H1 (cell line): ENCODE measurements around the gene ATF7. TPM values are rescaled to one million over a fixed set of nuclear protein-coding genes. Genes with fewer than 3 reads are reported as not detected.

Source experiments
- ASH2L ChIP-seq: fragments of 200-600, 300-600 bp; sonication (generic); IDR thresholded peaks from one replicate; pipeline ENCODE4 v1.7.1; 2017; ENCODE audit warnings: low read length
- ATF2 ChIP-seq: IDR thresholded peaks from 2 replicates; pipeline ENCODE4 v1.6.1; 2012; ENCODE audit warnings: low read length, inconsistent platforms
- CHD1 ChIP-seq: IDR thresholded peaks from 2 replicates; pipeline ENCODE4 v1.6.1; 2012; ENCODE audit warnings: low read depth, low read length, improper control_type of control experiment
- CREB1 ChIP-seq: IDR thresholded peaks from 2 replicates; pipeline ENCODE4 v1.6.1; 2012; ENCODE audit warnings: inconsistent platforms
- HDAC2 ChIP-seq, 2 experiments: fragments of 300-600 bp in 1 of 2; sonication (generic) in 1 of 2; IDR thresholded peaks; 2 replicates each; pipeline ENCODE4 v1.6.1; 2011 to 2012; ENCODE audit warnings: low read depth in 2 of 2, low read length in 2 of 2, mild to moderate bottlenecking in 2 of 2, moderate library complexity in 2 of 2, borderline replicate concordance in 1 of 2, inconsistent platforms in 1 of 2
- JUN ChIP-seq: IDR thresholded peaks from 2 replicates; pipeline ENCODE4 v1.6.1; 2011; ENCODE audit warnings: low read depth, mild to moderate bottlenecking, improper control_type of control experiment, low read length
- KDM4A ChIP-seq: IDR thresholded peaks from one replicate; pipeline ENCODE4 v1.7.1; 2012; ENCODE audit warnings: low read depth, mild to moderate bottlenecking, moderate library complexity, low read length, inconsistent platforms; ENCODE audit not compliant: severe bottlenecking
- SRF ChIP-seq: IDR thresholded peaks from 2 replicates; pipeline ENCODE4 v1.6.1; 2011; ENCODE audit warnings: mild to moderate bottlenecking, low read depth, low read length, moderate library complexity
- polyA plus RNA-seq, 7 experiments: library from polyadenylated mRNA; depleted of rRNA in 3 of 7; stranded (reverse) in 5 of 7; unstranded in 2 of 7; fragments of >200 nt in 5 of 7; fragments of 200-250 nt in 2 of 7; gene quantifications; 1 replicate in 5 of 7; 2 replicates in 1 of 7; 4 replicates in 1 of 7; pipeline versions ENCODE4 v1.2.1 to v1.2.3, GENCODE V29; 2011 to 2013; ENCODE audit warnings: missing spikeins in 2 of 7, mixed read lengths in 2 of 7
- total RNA-seq: library from RNA; stranded (reverse); fragmentation: NEBNext Ultra II Directional; extraction: Animal tissue kit (Norgen Biotek cat#: 25700); gene quantifications from 2 replicates; pipeline ENCODE4 v1.2.1, GENCODE V29; 2021

Gene ATF7
- total and polyA plus RNA-seq, 2 of the 8 experiments (the other 6 are each of a cell fraction or from before 2014, with no cell fraction given), result 10.1 to 16.6 TPM

DNA sequence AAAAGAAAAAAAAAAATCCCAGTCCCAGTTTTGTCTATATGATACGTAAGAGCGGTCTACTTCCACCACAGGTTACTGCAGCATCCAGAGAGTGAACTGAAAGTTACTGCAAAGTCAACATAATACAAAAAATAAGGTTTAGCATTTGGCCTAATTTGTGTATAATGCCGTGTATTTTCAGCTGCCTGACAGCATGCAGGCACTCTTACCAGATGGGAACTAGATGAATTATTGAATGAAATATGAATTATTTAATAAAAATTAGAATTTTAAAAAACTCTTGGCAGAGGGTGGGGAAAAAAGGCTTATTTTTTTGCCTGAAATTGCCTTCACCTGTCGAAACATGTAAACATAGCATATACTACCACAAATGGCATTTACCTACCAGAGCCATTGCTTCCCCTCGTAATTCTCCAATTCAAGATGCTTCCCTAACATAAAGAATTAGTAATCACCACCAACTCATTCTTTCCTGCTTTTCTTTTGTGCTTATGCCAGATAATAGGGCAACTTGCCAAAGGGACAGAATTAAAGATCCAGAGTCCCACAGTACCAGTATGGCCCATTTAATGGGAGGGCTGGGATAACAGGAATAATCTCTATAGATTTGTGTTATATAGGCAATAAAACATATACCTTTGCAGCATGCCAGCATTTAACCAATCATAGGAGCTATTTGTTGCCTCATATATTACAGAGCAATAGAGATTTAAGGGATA, 31.1 kb downstream of the ATF7 start (continued):
- TF ChIP-seq ATF2 (no peak), HDAC2 (IDR thresholded peaks at IDR 0.05; ENCODE audit: borderline replicate concordance in 1 of 2, low read depth in 2 of 2, low read length in 2 of 2) (no peak), SRF (no peak), KDM4A (no peak), JUN (no peak), CHD1 (no peak), CREB1 (no peak), ASH2L (no peak)
